GM13977 (cell line): ENCODE results near the gene SLC44A1.

Experiments used
- DNase-seq: peaks from one replicate; pipeline ENCODE4 v3.0.0; 2012; ENCODE audit warnings: low spot score
- in situ Hi-C: fragments of 300-500 bp; cut with MboI; formaldehyde crosslinking; loops from one replicate; pipeline ENCODE4 v1.12.0; 2022; ENCODE audit warnings: low sequenced_read_pairs, low pct_unique_long_range_greater_than_20kb, mixed read lengths, inconsistent platforms; ENCODE audit not compliant: unreplicated experiment
- TF ChIP-seq, protein P1 (sequence below): IDR thresholded peaks from 2 replicates; pipeline ENCODE4 v1.5.1; 2012; ENCODE audit warnings: mild to moderate bottlenecking, control low read depth; ENCODE audit not compliant: insufficient read depth; ENCODE audit errors: extremely low read depth, missing control alignments

Gene SLC44A1

DNA sequence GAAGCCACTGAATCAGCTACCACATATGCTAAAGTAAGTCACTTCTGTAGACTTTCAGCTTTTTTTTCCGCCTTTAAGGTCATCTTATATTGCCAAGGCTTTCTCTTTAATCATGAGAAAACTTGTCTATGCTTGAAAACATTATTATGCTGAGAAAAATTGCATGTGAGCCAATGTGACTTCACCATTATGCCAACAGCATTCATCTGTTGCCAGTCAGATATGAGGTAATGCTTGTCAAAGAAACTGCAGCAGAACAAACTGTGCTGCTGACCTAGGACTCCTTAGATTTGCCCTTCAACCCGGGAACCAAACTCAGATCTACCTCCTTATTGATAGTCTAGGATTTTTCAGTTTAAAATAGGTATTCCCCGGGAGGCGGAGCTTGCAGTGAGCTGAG is 34.3 kb downstream of the SLC44A1 start:
- TF ChIP-seq, protein P1, sequence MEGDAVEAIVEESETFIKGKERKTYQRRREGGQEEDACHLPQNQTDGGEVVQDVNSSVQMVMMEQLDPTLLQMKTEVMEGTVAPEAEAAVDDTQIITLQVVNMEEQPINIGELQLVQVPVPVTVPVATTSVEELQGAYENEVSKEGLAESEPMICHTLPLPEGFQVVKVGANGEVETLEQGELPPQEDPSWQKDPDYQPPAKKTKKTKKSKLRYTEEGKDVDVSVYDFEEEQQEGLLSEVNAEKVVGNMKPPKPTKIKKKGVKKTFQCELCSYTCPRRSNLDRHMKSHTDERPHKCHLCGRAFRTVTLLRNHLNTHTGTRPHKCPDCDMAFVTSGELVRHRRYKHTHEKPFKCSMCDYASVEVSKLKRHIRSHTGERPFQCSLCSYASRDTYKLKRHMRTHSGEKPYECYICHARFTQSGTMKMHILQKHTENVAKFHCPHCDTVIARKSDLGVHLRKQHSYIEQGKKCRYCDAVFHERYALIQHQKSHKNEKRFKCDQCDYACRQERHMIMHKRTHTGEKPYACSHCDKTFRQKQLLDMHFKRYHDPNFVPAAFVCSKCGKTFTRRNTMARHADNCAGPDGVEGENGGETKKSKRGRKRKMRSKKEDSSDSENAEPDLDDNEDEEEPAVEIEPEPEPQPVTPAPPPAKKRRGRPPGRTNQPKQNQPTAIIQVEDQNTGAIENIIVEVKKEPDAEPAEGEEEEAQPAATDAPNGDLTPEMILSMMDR = no peak
- DNase-seq = no peak
- in situ Hi-C loops = no loop called here

DNA sequence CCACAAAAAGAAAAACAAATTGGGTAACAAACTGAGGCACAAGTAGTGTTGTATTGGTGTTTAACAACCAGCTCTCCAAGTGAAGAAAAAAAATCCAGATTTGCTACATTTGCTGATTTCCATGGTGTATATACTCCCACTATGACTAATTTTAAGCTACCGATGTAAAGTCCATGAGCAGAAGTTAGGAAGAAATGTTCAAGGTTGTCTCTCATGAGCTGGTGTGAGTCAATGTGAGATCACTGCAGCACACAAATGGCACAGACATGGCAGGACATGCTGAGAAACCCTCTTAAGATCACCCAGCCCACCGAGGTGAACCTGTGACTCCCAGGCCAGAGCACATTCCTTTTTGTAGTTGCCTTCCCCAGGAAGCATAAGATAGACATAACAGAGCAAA is 36.2 kb downstream of the SLC44A1 start:
- in situ Hi-C loops = no loop called here
- TF ChIP-seq, protein P1 = no peak
- DNase-seq = no peak

DNA sequence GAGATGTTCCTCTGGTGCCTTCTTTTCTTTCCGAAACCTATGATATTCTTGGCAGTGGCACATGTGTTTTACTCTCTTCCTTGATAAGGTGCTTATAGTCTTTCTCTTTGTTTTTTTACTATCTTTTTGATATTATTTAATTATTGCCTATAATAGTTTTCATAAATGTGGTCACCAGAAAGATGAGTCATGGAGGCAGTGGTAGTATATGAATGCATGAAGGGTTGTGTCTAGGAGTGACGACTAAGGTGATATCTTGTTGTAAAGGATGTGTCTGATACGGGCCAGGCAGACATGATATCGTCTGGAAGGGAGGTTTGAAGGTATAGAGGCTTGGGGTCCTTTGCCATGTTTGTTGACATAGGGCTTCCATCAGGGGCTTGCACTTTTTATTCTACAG is 36.8 kb downstream of the SLC44A1 start:
- DNase-seq = no peak
- in situ Hi-C loops = no loop called here
- TF ChIP-seq, protein P1 = no peak

DNA sequence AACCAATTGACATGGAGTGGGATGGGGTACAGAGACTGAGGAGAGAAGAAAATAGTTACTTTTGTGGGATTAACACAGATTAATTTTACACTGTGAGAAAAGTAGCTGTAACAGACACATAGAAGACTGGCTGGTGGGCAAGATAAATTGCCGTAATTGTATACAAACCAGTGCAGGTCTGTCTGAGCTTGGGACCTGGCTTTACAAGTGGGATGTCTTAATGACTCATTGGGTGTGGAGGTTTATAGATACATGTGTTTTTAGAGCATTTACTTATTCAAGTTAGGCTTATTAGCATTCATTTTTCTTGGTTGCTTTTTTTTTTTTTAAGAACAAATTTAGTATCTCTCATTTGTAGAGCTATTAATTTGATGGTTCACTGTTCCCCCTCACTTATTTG is 37.5 kb downstream of the SLC44A1 start:
- TF ChIP-seq, protein P1 = no peak
- in situ Hi-C loops = no loop called here
- DNase-seq = no peak

DNA sequence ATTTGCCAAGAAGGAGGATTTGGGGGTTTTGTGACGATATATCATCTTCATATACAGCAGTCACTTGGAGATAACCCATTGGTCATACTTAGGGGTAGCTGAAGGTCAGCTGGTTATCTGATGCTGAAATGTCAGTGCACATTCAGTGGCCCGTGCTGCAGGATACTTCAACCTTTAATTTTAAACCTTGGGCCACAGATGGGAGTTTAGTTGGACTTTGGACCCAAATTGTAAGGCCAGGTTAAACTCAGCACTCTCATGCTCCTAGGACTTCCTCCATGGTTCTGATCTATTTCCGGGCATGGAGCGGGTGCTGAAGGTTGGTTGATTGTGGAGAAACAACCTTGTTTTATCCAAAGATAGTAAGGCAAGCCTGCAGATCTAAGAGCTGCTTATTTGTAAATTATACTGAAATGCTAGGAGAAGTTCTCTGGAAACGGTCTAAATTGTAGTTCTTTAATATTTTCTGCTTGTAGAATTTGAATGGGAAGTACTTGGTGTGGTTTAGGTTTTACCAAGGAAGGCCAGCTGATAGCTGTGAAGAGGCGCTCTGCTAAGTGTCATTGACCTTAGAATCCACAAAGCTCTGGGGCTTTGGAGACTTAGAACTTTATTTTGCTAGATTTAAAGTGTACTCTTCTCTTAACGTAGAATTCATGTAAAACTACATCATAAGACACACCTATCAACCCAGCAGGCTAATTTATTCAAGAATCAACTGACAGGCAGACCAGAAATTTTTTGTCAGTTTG is 38.6 kb downstream of the SLC44A1 start:
- in situ Hi-C loops = no loop called here
- DNase-seq = no peak
- TF ChIP-seq, protein P1 = no peak

DNA sequence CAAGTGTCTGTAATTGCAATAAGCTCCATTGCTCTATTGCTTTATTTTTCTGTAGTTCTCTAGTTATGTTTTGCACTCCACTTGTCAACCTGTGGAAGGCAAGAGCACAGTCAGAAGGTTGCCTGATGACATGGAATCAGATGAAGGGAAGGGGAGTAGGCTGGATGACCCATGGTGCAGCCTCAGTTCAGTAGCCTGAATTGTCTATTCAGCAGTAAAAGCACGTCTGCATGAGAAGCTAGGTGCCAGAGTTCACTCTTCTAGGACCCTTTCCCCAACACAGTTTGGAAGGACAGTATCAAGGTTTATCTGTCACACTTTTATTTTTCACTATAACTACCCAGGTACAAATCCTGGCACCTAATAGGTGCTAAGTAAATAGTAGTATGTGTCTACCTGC is 39.3 kb downstream of the SLC44A1 start:
- TF ChIP-seq, protein P1 = no peak
- DNase-seq = no peak
- in situ Hi-C loops = no loop called here
